Skin epidermis (tissue), 12 donors: Measurements from ENCODE around the gene DVL3.

Experiments
- H3K27ac ChIP-seq, 21 experiments: fragments of 200-600 bp; sonication (generic) in 11 of 21; one replicate each; pipeline ENCODE4 v1.5.0; 2020; ENCODE audit warnings: mild to moderate bottlenecking in 3 of 21, inconsistent platforms in 2 of 21, moderate library complexity in 2 of 21
- H3K4me3 ChIP-seq, 7 experiments: fragments of 200-600 bp; sonication (generic) in 2 of 7; one replicate each; pipeline ENCODE4 v1.5.0; 2020; ENCODE audit warnings: inconsistent platforms in 2 of 7, mild to moderate bottlenecking in 2 of 7, moderate library complexity in 1 of 7

The DVL3 gene

GRCh38 chr3:184174646-184175492 lies 19.7 kb downstream of the DVL3 start, which contains the start of gene AP2M1:
Gene AP2M1, plus strand, starts transcription at chr3:184174855. Its CDS starts 2,139 bp downstream, at chr3:184176994.
- Histone ChIP-seq H3K4me3 (peak within 1 kb of the TSS; percentile 72 to 100 (median 94)), H3K27ac (peak within 1 kb of the TSS; percentile 62 to 98 (median 96))

- Histone ChIP-seq H3K27ac (peak overlapping the region; percentile 62 to 98 (median 96)), H3K4me3 (peak overlapping the region; percentile 72 to 100 (median 94))
These were observed 20.3 kb downstream of the DVL3 start for GRCh38 chr3:184175506-184175905.

GRCh38 chr3:184175981-184176376 lies 20.8 kb downstream of the DVL3 start:
- Histone ChIP-seq H3K27ac (peak overlapping the region in 20 of 21 experiments; percentile 59 to 98 (median 96)), H3K4me3 (peak overlapping the region; percentile 72 to 100 (median 94))

- H3K27ac ChIP-seq, result peak overlapping the region in 20 of 21 experiments; percentile 59 to 98 (median 96)
- H3K4me3 ChIP-seq, result peak overlapping the region; percentile 72 to 100 (median 94)
These were observed 21.5 kb downstream of the DVL3 start for GRCh38 chr3:184176377-184177330.

- peak overlapping the region in 20 of 21 experiments; percentile 46 to 98 (median 94) for H3K27ac ChIP-seq
- H3K4me3 ChIP-seq, result peak overlapping the region in 2 of 7 experiments; percentile 72 to 94
These were observed 22.2 kb downstream of the DVL3 start for GRCh38 chr3:184177331-184177731.

GRCh38 chr3:184177767-184178306 lies 22.7 kb downstream of the DVL3 start:
- no peak overlapping the region for H3K4me3 ChIP-seq
- H3K27ac ChIP-seq, result peak overlapping the region in 10 of 21 experiments; percentile 15 to 98 (median 95)

- Histone ChIP-seq H3K4me3 (no peak overlapping the region), H3K27ac (peak overlapping the region in 2 of 21 experiments; percentile 15 to 29)
These were observed 23.5 kb downstream of the DVL3 start for GRCh38 chr3:184178521-184179138.

- H3K27ac ChIP-seq, result no peak overlapping the region
- H3K4me3 ChIP-seq, result no peak overlapping the region
These were observed 25.0 kb downstream of the DVL3 start for GRCh38 chr3:184180165-184180564.

GRCh38 chr3:184181596-184181995 lies 26.4 kb downstream of the DVL3 start:
- Histone ChIP-seq H3K27ac (no peak overlapping the region), H3K4me3 (no peak overlapping the region)

GRCh38 chr3:184183679-184184078 lies 28.5 kb downstream of the DVL3 start:
- Histone ChIP-seq H3K27ac (no peak overlapping the region), H3K4me3 (no peak overlapping the region)

- peak overlapping the region in 11 of 21 experiments; percentile 47 to 93 (median 83) for H3K27ac ChIP-seq
- no peak overlapping the region for H3K4me3 ChIP-seq
These were observed 29.5 kb downstream of the DVL3 start for GRCh38 chr3:184184546-184185230.

- Histone ChIP-seq H3K4me3 (peak overlapping the region; percentile 57 to 95 (median 86)), H3K27ac (peak overlapping the region; percentile 51 to 93 (median 85))
These were observed 30.4 kb downstream of the DVL3 start for GRCh38 chr3:184185461-184186183.

- Histone ChIP-seq H3K27ac (peak within 1 kb of the TSS; percentile 51 to 93 (median 85)), H3K4me3 (peak within 1 kb of the TSS; percentile 57 to 95 (median 86))
These were observed 31.2 kb downstream of the DVL3 start, which contains the start of gene ABCF3 for GRCh38 chr3:184186184-184186901. Gene ABCF3, plus strand, starts transcription at chr3:184186199. Its CDS starts 9 bp downstream, at chr3:184186208.

- H3K27ac ChIP-seq, result peak overlapping the region in 16 of 21 experiments; percentile 67 to 93 (median 86)
- H3K4me3 ChIP-seq, result peak overlapping the region; percentile 57 to 95 (median 86)
These were observed 31.7 kb downstream of the DVL3 start for GRCh38 chr3:184186902-184187207.

- no peak overlapping the region for H3K4me3 ChIP-seq
- H3K27ac ChIP-seq, result no peak overlapping the region
These were observed 32.9 kb downstream of the DVL3 start for GRCh38 chr3:184188080-184188479.

GRCh38 chr3:184189421-184189820 lies 34.2 kb downstream of the DVL3 start:
- Histone ChIP-seq H3K27ac (no peak overlapping the region), H3K4me3 (no peak overlapping the region)

GRCh38 chr3:184192889-184193288 lies 37.7 kb downstream of the DVL3 start:
- no peak overlapping the region for H3K27ac ChIP-seq
- H3K4me3 ChIP-seq, result no peak overlapping the region
